ENCODE data around the gene NBEAL1.
"Not testable (repeated sequence)": the region's sequence is repeated elsewhere in the genome, so short reads cannot be mapped to it uniquely, and the experiment has no call there.

NBEAL1 gene

GRCh38 chr2:203190547-203190946 is 175.9 kb downstream of the NBEAL1 start:
- DNase-seq (ENCODE audit: low read depth, low spot score); H3K4me3 ChIP-seq (ENCODE audit: low read length): not testable (repeated sequence)

GRCh38 chr2:203191026-203191425 is 176.4 kb downstream of the NBEAL1 start:
- DNase-seq (ENCODE audit: low read depth, low spot score); H3K4me3 ChIP-seq (ENCODE audit: low read length): not testable (repeated sequence)

- DNase-seq (ENCODE audit: low read depth, low spot score): no peak
These were observed 177.3 kb downstream of the NBEAL1 start for GRCh38 chr2:203191961-203192360.

GRCh38 chr2:203195331-203196036 is 180.8 kb downstream of the NBEAL1 start:
- H3K4me3 ChIP-seq (ENCODE audit: low read length): no peak overlapping the region
- DNase-seq (ENCODE audit: low read depth, low spot score): no peak

More at GRCh38 chr2:203191961-203192360, 177.3 kb downstream of the NBEAL1 start:
- H3K4me3 ChIP-seq (ENCODE audit: low read length): no peak overlapping the region

GRCh38 chr2:203200866-203201265 is 186.2 kb downstream of the NBEAL1 start:
- DNase-seq (ENCODE audit: low read depth, low spot score): no peak
- no peak overlapping the region for H3K4me3 ChIP-seq (ENCODE audit: low read length)

GRCh38 chr2:203201426-203201825 is 186.8 kb downstream of the NBEAL1 start:
- no peak overlapping the region for H3K4me3 ChIP-seq (ENCODE audit: low read length)
- DNase-seq (ENCODE audit: low read depth, low spot score): no peak

GRCh38 chr2:203209538-203209937 is 194.9 kb downstream of the NBEAL1 start:
- DNase-seq (ENCODE audit: low read depth, low spot score): no peak
- no peak overlapping the region for H3K4me3 ChIP-seq (ENCODE audit: low read length)

- peak; percentile 25 for DNase-seq (ENCODE audit: low read depth, low spot score)
- no peak overlapping the region for H3K4me3 ChIP-seq (ENCODE audit: low read length)
These were observed 210.9 kb downstream of the NBEAL1 start for GRCh38 chr2:203225423-203226039.

- not testable (repeated sequence) for H3K4me3 ChIP-seq (ENCODE audit: low read length); DNase-seq (ENCODE audit: low read depth, low spot score)
These were observed 215.0 kb downstream of the NBEAL1 start for GRCh38 chr2:203229674-203230073.

- H3K4me3 ChIP-seq (ENCODE audit: low read length): peak overlapping the region; percentile 97; the same call in 1 of the 2 replicates
- no peak for DNase-seq (ENCODE audit: low read depth, low spot score)
These were observed 222.9 kb downstream of the NBEAL1 start for GRCh38 chr2:203237346-203238238.

GRCh38 chr2:203238292-203238703 is 223.6 kb downstream of the NBEAL1 start:
- H3K4me3 ChIP-seq (ENCODE audit: low read length): peak overlapping the region; percentile 97
- no peak for DNase-seq (ENCODE audit: low read depth, low spot score)

GRCh38 chr2:203238704-203239526 is 224.2 kb downstream of the NBEAL1 start, which contains the start of gene CYP20A1:
Gene CYP20A1, plus strand, starts transcription at chr2:203239018. Its CDS starts 45 bp downstream, at chr2:203239063.
- H3K4me3 ChIP-seq (ENCODE audit: low read length): peak within 1 kb of the TSS; percentile 97
- peak; percentile 93 for DNase-seq (ENCODE audit: low read depth, low spot score)

GRCh38 chr2:203240491-203240890 is 225.8 kb downstream of the NBEAL1 start:
- DNase-seq (ENCODE audit: low read depth, low spot score): no peak
- H3K4me3 ChIP-seq (ENCODE audit: low read length): peak overlapping the region; percentile 97

GRCh38 chr2:203242518-203242917 is 227.8 kb downstream of the NBEAL1 start:
- no peak for DNase-seq (ENCODE audit: low read depth, low spot score)
- no peak overlapping the region for H3K4me3 ChIP-seq (ENCODE audit: low read length)

- no peak overlapping the region for H3K4me3 ChIP-seq (ENCODE audit: low read length)
- no peak for DNase-seq (ENCODE audit: low read depth, low spot score)
These were observed 232.0 kb downstream of the NBEAL1 start for GRCh38 chr2:203246646-203247045.

GRCh38 chr2:203252818-203253217 is 238.1 kb downstream of the NBEAL1 start:
- DNase-seq (ENCODE audit: low read depth, low spot score): no peak
- no peak overlapping the region for H3K4me3 ChIP-seq (ENCODE audit: low read length)

- DNase-seq (ENCODE audit: low read depth, low spot score); H3K4me3 ChIP-seq (ENCODE audit: low read length): not testable (repeated sequence)
These were observed 238.9 kb downstream of the NBEAL1 start for GRCh38 chr2:203253422-203254095.
